Endometrium (tissue), 2 donors: Measurements from ENCODE around the gene TNFRSF12A.

Experiments
- FAIRE-seq: peaks from 2 replicates; lab custom pipeline; 2012; peaks lifted over from hg19 to GRCh38; lab: Jason Lieb, UNC
- donor health status: control.
- donor health status: control.

The TNFRSF12A gene

GRCh38 chr16:3026609-3027488, 6.7 kb downstream of the TNFRSF12A start:
- FAIRE-seq, result no peak

- no peak for FAIRE-seq
Measured at GRCh38 chr16:3027489-3027795, 7.3 kb downstream of the TNFRSF12A start.

- FAIRE-seq, result no peak
Measured at GRCh38 chr16:3027983-3028715, 8.0 kb downstream of the TNFRSF12A start.

GRCh38 chr16:3028716-3029319, 8.7 kb downstream of the TNFRSF12A start:
- no peak for FAIRE-seq

- FAIRE-seq, result no peak
Measured at GRCh38 chr16:3029491-3030221, 9.5 kb downstream of the TNFRSF12A start.

GRCh38 chr16:3030222-3031212, 10.3 kb downstream of the TNFRSF12A start:
- FAIRE-seq, result no peak

- FAIRE-seq, result no peak
Measured at GRCh38 chr16:3032624-3033023, 12.5 kb downstream of the TNFRSF12A start.

- no peak for FAIRE-seq
Measured at GRCh38 chr16:3035289-3035971, 15.3 kb downstream of the TNFRSF12A start.

GRCh38 chr16:3035972-3036725, 16.0 kb downstream of the TNFRSF12A start:
- no peak for FAIRE-seq

- no peak for FAIRE-seq
Measured at GRCh38 chr16:3036726-3037315, 16.7 kb downstream of the TNFRSF12A start, which contains the start of gene BICDL2. TSS of gene BICDL2 (minus strand) at chr16:3036944. CDS start at chr16:3035496, 1,448 bp downstream.

GRCh38 chr16:3038256-3038655, 18.1 kb downstream of the TNFRSF12A start:
- FAIRE-seq, result no peak

- FAIRE-seq, result no peak
Measured at GRCh38 chr16:3038896-3039295, 18.7 kb downstream of the TNFRSF12A start.

- FAIRE-seq, result no peak
Measured at GRCh38 chr16:3042376-3042775, 22.2 kb downstream of the TNFRSF12A start.

- no peak for FAIRE-seq
Measured at GRCh38 chr16:3044708-3045107, 24.5 kb downstream of the TNFRSF12A start.

- FAIRE-seq, result no peak
Measured at GRCh38 chr16:3045758-3046640, 25.8 kb downstream of the TNFRSF12A start, which contains the start of gene MMP25. TSS of gene MMP25 (plus strand) at chr16:3046561. CDS start at chr16:3046918, 357 bp downstream.

GRCh38 chr16:3046641-3047386, 26.6 kb downstream of the TNFRSF12A start:
- no peak for FAIRE-seq

- no peak for FAIRE-seq
Measured at GRCh38 chr16:3047387-3047720, 27.2 kb downstream of the TNFRSF12A start.
